HG02571 (cell line): ENCODE measurements around the gene SMYD3.
"Not testable (repeated sequence)": the region's sequence is repeated elsewhere in the genome, so short reads cannot be mapped to it uniquely, and the experiment has no call there.

Source experiments
- ATAC-seq: cut with Tn5 transposase; IDR thresholded peaks from one replicate; pipeline ENCODE4 v1.9.1; 2021; ENCODE audit warnings: mild to moderate bottlenecking, moderate library complexity; ENCODE audit not compliant: unreplicated experiment

The SMYD3 gene

GRCh38 chr1:246048693-246049092, 458.4 kb downstream of the SMYD3 start:
- no peak for ATAC-seq

- ATAC-seq: no peak
These were observed 463.5 kb downstream of the SMYD3 start for GRCh38 chr1:246043556-246043955.

GRCh38 chr1:246041360-246041759, 465.7 kb downstream of the SMYD3 start:
- ATAC-seq: no peak

- ATAC-seq: no peak
These were observed 466.7 kb downstream of the SMYD3 start for GRCh38 chr1:246040200-246040890.

- ATAC-seq: no peak
These were observed 467.5 kb downstream of the SMYD3 start for GRCh38 chr1:246039584-246039983.

- ATAC-seq: no peak
These were observed 469.2 kb downstream of the SMYD3 start for GRCh38 chr1:246037832-246038231.

GRCh38 chr1:246036175-246036574, 470.9 kb downstream of the SMYD3 start:
- no peak for ATAC-seq

- ATAC-seq: no peak
These were observed 472.0 kb downstream of the SMYD3 start for GRCh38 chr1:246035060-246035541.

GRCh38 chr1:246034630-246035029, 472.4 kb downstream of the SMYD3 start:
- ATAC-seq: no peak

- ATAC-seq: no peak
These were observed 474.1 kb downstream of the SMYD3 start for GRCh38 chr1:246032984-246033383.

- ATAC-seq: no peak
These were observed 475.0 kb downstream of the SMYD3 start for GRCh38 chr1:246032031-246032551.

- no peak for ATAC-seq
These were observed 477.5 kb downstream of the SMYD3 start for GRCh38 chr1:246029616-246030015.

- ATAC-seq: not testable (repeated sequence)
These were observed 483.0 kb downstream of the SMYD3 start for GRCh38 chr1:246024118-246024517.

GRCh38 chr1:246020211-246020954, 486.7 kb downstream of the SMYD3 start:
- ATAC-seq: no peak

- no peak for ATAC-seq
These were observed 488.9 kb downstream of the SMYD3 start for GRCh38 chr1:246018146-246018545.

GRCh38 chr1:246012341-246012740, 494.7 kb downstream of the SMYD3 start:
- ATAC-seq: no peak

GRCh38 chr1:246010386-246010785, 496.7 kb downstream of the SMYD3 start:
- no peak for ATAC-seq

- ATAC-seq: no peak
These were observed 498.7 kb downstream of the SMYD3 start for GRCh38 chr1:246008363-246008831.

GRCh38 chr1:246005067-246005466, 502.0 kb downstream of the SMYD3 start:
- no peak for ATAC-seq

- no peak for ATAC-seq
These were observed 502.8 kb downstream of the SMYD3 start for GRCh38 chr1:246004301-246004700.

- ATAC-seq: no peak
These were observed 503.7 kb downstream of the SMYD3 start for GRCh38 chr1:246003442-246003730.
